HG02642 (cell line): ENCODE data around the gene NHSL1.

ENCODE experiments used
- ATAC-seq: cut with Tn5 transposase; IDR thresholded peaks from one replicate; pipeline ENCODE4 v1.9.1; 2021; ENCODE audit warnings: mild to moderate bottlenecking; ENCODE audit not compliant: unreplicated experiment, poor library complexity

NHSL1 gene

GRCh38 chr6:138525355-138525754 lies 26.1 kb upstream of the NHSL1 start:
- ATAC-seq = no peak

- ATAC-seq = no peak
Observed at GRCh38 chr6:138524526-138524925, 25.2 kb upstream of the NHSL1 start.

GRCh38 chr6:138523347-138524210 lies 24.3 kb upstream of the NHSL1 start:
- ATAC-seq = no peak

GRCh38 chr6:138522611-138523010 lies 23.3 kb upstream of the NHSL1 start:
- ATAC-seq = no peak

GRCh38 chr6:138521790-138522189 lies 22.5 kb upstream of the NHSL1 start:
- no peak for ATAC-seq

GRCh38 chr6:138520463-138520862 lies 21.2 kb upstream of the NHSL1 start:
- ATAC-seq = no peak

GRCh38 chr6:138518054-138518453 lies 18.8 kb upstream of the NHSL1 start:
- ATAC-seq = no peak

- ATAC-seq = peak; percentile 93
Observed at GRCh38 chr6:138517635-138518034, 18.3 kb upstream of the NHSL1 start.

GRCh38 chr6:138515657-138516248 lies 16.5 kb upstream of the NHSL1 start:
- ATAC-seq = no peak

- no peak for ATAC-seq
Observed at GRCh38 chr6:138514860-138515540, 15.7 kb upstream of the NHSL1 start.

- ATAC-seq = no peak
Observed at GRCh38 chr6:138512609-138513008, 13.3 kb upstream of the NHSL1 start.

- no peak for ATAC-seq
Observed at GRCh38 chr6:138510093-138510492, 10.8 kb upstream of the NHSL1 start.

- ATAC-seq = no peak
Observed at GRCh38 chr6:138509371-138509770, 10.1 kb upstream of the NHSL1 start.

- ATAC-seq = no peak
Observed at GRCh38 chr6:138508676-138508988, 9.3 kb upstream of the NHSL1 start.

GRCh38 chr6:138507977-138508675 lies 8.8 kb upstream of the NHSL1 start:
- no peak for ATAC-seq

GRCh38 chr6:138504764-138505689 lies 5.7 kb upstream of the NHSL1 start:
- no peak for ATAC-seq

GRCh38 chr6:138503881-138504680 lies 4.8 kb upstream of the NHSL1 start:
- no peak for ATAC-seq

GRCh38 chr6:138502546-138502945 lies 3.3 kb upstream of the NHSL1 start:
- ATAC-seq = no peak

- ATAC-seq = no peak
Observed at GRCh38 chr6:138500867-138501446, 1.7 kb upstream of the NHSL1 start.
